NCI-H2227 (cell line): ENCODE measurements around the gene STEAP3.

Experiments used
- DNase-seq: peaks from one replicate; lab custom pipeline; 2025; ENCODE audit not compliant: unreplicated experiment; lab: John Stamatoyannopoulos, UW

Gene STEAP3

GRCh38 chr2:119223521-119224390 lies at the start of gene STEAP3:
TSS of gene STEAP3 (plus strand) at chr2:119223834. CDS start at chr2:119231013, 7,179 bp downstream.
- peak; percentile 71 for DNase-seq

DNA sequence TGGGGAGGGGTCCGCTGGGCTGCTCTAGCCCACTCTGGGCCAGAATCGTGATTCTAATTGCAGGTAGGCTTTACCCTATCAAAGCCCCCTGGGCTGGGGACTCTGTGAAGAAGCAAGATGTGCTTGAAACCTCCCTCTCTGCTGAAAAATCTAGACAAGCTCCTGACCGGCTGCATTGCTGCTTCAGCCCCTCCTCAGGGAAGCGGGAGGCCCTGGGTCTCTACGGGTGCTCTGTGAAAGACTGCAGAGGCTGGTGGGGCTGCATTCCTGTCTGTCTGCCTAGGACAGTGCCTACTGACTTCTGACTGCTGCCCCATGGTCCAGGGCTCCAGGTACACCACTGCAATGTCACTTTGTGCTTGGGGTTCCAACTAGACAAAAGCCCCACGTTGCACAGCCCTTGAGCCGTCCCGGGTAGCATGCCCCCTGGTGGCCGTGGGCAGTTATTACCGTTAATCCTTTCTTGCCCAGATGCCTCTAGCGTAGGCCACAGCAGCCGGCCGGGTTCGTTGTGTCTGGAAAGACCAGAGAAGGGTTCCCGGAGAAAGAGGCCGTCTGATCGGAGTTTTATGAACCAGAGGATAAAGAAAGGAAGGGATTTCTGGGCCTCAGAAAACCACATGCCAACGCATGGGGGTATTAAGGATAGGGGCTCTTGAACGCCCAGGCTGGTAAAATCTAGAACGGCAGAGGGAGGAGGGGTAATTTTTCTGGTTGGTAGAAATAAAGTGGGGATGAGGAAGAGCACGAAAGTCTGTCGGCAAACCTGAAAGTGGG lies 49.2 kb upstream of the STEAP3 start:
- DNase-seq = peak; percentile 69

- no peak for DNase-seq
Observed at GRCh38 chr2:119174993-119175347, 48.7 kb upstream of the STEAP3 start.

GRCh38 chr2:119175517-119175916 lies 48.1 kb upstream of the STEAP3 start:
- DNase-seq = no peak

DNA sequence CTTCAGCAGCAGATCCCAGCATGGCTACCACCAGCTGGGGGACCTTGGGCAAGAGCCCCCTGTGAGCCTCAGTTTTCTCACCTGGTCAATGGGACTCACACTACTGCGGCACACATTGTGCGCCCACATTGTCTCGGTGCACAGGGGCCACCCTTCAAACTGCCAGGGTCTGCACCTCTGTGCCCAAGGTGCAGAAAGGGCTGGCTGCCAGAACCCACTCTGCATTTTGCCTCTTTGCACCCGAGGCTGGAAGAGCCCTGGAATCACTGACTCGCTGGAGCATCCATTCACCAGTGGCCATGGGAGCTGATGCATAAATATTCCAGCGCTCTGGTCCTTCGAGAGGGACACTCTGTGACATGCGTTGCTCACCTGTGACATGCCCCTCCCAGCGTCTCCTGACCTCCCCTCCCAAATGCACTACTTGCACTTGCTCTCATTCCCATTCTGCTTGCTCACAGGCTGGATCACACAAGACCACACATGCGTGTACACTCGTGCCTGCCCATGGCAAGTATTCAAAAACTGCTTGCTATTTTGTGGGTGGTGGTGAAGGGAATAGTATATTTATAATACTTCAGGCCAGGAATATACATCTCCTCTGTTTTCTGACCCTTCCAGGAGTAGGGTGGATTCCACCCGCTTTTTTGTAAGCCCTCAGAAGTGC lies 46.3 kb upstream of the STEAP3 start:
- DNase-seq = no peak

- DNase-seq = no peak
Observed at GRCh38 chr2:119177838-119178190, 45.8 kb upstream of the STEAP3 start.

- no peak for DNase-seq
Observed at GRCh38 chr2:119178776-119179175, 44.9 kb upstream of the STEAP3 start.

DNA sequence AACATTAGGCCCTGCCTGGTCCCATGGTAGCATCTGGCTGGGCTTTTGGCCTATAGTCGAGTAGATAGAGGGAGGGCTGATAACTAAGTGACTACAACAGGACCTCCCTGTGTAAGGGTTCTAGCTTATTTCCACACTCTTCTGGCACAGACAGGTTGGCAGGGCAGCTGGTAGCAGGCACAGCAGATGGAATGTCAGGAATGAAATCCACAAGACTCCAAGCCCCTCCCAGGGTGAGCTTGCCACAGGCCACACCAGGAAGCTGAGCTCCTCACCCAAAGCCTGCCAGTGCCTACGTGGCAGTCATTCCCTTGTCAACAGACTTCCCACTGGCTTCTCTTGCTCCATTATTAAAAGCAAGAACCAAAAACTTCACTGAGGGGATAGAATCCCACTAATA lies 44.4 kb upstream of the STEAP3 start:
- no peak for DNase-seq

DNA sequence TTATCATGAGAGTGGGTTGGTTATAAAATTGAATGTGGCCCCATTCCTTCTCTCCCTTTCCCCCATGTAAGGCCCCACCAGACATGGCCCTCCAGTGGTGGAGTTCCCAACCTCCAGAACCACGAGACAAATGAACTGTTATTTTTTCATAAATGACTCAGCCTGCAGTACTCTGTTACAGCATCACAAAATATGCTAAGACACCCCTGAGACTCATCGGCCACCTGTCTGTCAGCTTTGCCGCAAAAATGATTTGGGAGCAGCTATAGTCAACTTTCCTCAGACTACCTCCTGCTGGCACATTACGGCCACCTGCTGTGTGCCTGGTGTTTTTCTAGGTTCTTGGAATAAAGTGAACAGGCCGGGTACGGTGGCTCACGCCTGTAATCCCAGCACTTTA lies 43.6 kb upstream of the STEAP3 start:
- no peak for DNase-seq

GRCh38 chr2:119180892-119181291 lies 42.7 kb upstream of the STEAP3 start:
- DNase-seq = no peak

GRCh38 chr2:119181391-119181790 lies 42.2 kb upstream of the STEAP3 start:
- DNase-seq = no peak

DNA sequence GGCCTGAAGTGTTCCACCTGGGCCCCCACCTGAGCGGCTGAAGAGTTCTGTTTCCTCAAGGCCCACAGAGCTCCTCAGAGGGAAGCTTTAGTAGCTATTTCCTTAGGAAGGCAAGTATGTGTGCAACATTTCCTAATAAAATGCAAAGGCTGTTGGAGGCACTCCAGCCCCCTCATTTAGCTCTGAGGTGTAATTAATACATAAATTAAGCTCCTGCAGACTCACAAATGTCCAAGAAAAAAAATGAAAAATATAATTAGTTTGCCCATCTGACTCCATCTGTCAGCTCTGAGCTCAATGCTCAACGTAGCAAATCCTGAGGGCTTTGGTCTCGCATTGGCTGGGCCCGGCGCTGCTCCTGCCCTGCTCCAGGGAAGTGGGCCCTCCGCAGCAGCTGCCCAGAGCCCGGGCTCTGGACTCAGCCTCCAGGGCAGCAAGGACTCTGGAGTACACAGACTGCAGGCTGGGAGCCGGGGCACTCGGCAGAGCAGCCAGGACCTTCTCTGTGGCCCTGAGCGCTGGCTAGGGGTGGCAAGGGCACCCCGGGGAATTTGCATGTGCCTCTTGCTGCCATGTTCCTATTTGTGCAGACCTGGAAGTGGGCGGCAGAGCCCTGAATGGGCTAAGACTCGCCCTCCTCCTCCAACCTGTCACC lies 41.7 kb upstream of the STEAP3 start:
- no peak for DNase-seq

GRCh38 chr2:119184512-119184911 lies 39.1 kb upstream of the STEAP3 start:
- DNase-seq = no peak

DNA sequence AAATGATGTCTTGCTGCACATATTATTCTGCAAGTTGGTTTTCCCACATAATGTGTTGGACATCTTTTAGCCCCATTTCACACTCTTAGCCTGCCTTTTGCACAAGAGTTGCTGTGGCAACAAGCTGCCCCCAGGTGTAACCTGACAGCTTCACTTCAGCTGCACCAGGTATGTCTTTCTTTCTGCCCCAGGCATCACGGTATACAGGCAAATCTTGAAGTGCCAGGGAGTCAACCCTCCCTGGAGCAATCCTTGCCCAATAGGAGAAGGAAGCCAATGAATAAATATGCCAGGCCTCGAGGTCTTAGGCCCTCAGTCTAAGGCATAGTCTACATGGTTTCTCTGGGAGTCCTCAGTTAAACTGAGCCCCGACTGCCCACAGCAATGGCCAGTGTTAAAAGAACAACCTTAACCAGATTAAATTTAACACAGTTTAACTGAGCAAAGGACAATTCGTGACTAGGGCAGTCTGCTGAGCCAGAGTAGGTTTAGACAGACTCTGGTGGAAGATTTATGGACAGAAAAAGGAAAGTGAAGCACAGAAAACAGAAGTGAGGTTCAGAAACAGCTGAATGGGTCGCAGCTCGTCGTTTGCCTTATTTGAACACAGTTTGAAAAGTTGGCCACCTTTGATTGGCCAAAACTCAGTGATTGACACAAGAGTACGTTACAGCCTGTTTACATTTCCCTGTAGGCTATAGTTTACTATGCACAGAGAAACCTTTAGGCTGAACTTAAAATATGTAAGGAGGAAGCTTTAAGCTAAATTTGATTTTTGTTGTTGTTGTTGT lies 33.1 kb upstream of the STEAP3 start:
- no peak for DNase-seq

- no peak for DNase-seq
Observed at GRCh38 chr2:119192893-119193292, 30.7 kb upstream of the STEAP3 start.

DNA sequence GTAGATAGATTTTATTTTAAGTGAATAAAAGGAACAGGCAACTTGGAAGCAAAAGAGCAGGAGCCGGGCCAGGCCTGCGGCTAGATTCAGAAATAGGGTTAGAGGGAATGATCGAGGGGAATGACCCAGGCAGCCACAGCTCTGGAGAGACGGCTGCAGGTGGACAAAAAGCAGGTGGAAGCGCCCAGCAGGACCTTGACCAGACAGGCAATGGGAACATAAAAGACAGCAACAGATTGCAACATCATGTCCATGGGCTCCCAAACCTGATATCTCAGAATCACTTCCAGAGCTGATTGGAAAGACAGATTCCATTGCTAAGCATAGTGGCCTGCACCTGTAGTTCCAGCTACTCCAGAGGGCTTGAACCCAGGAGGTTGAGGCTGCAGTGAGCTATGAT lies 28.6 kb upstream of the STEAP3 start:
- DNase-seq = no peak

DNA sequence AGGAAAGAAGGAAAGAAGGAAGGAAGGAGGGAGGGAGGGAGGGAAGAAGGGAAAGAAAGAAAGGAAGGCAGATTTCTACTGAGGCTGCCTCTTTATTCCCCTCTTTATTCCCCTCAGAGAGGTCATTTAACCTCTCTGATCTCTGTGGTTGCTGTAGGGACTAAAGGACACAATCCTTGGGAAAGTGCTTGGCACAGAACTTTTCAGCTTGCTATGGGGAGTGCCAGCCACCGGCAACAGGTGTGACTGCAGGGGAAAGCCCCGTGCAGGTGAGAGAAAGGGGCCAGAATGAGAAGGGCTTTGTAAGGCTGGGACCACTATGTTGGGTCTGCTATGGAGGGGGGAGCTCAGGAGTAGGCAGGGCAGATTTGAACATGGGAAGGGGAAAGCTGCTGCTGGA lies 27.7 kb upstream of the STEAP3 start:
- DNase-seq = no peak

- no peak for DNase-seq
Observed at GRCh38 chr2:119196301-119197125, 27.1 kb upstream of the STEAP3 start.

DNA sequence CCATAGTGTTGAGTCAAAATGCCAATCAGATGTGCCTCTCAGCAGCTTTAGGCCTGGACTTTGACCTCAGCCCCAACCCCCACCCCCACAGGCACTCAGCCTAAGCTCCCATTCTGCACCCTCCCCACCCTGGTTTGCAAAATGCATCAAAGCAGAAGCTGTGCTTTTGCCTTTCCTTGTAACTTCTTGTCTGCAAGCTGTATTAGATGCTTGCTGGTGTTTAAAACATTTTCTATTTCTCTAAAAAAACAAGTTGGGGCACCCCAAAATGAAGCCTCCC lies 26.6 kb upstream of the STEAP3 start:
- no peak for DNase-seq
